ENCODE measurements around the gene NLRC5. TPM values are rescaled to one million over a fixed set of nuclear protein-coding genes. Genes with fewer than 3 reads are reported as not detected.
A peak's percentile ranks its signal among the peaks of the same experiment; 100 is the strongest.

NLRC5 gene
- total RNA-seq, 3 donors from 2014 or later (not counting 1 experiment from before 2014, with no cell fraction given): 320 to 563 (median 535) TPM

DNA sequence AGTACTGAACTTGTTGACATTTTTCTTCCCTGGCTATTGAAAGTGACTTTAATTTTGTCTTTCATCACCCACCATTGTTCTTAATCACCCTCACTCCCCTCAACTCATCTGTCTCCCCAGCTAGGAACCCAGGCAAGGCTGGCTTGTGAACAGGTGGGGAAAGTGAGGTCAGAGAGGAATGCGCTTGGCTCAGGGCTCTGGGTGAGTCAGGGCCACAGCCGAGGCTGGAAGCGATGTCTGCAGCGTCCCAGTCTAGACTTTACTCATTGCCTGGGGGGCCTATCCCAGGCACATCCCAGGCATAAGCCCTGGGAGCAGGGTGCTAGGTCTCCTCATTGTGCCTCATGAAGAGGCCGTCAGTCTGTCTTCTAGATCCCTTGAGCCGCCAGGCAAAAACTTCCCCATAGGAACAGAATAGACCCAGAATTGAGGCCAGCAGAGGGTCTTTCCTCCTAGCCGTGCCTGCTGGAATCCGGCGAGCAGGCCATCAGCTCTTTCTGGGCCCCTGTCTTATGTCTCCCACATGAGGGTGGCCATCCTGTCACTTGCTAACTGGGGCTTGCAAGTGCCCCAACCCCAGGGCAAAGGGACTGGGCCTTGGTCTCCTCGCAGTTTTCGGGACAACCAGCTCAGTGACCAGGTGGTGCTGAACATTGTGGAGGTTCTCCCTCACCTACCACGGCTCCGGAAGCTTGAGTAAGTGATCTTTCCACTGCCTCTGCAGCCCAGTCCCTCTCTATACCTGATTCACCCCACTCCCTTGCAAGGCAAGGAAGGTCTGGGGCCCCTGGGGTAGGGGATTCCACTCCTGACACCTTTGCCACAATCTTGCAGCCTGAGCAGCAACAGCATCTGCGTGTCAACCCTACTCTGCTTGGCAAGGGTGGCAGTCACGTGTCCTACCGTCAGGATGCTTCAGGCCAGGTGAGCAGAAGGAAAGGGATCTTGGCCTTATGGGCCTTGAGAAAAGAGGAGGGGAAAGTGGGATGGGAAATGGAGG is 40.1 kb downstream of the NLRC5 start:
- Mint-ChIP-seq H3K36me3 (peaks cover 9% of the 10 kb centered on the region), H3K9me3 (peaks cover 0 to 5% of the 10 kb centered on the region in 2 donors), H3K27ac (peak overlapping the region; percentile 9 to 77), H3K4me1 (peaks cover 24 to 41% of the 10 kb centered on the region in 2 donors), H3K4me3 (no peak overlapping the region), H3K27me3 (ENCODE audit: low read depth in 2 of 2) (no peaks in the 10 kb centered on the region)
- Histone ChIP-seq H3K4me3 (ENCODE audit: low read length) (no peak overlapping the region), H3K27ac (ENCODE audit: low read length) (no peak overlapping the region), H3K36me3 (ENCODE audit: control insufficient read depth, insufficient read depth, low read length) (peaks cover 70% of the 10 kb centered on the region), H3K9me3 (ENCODE audit: control insufficient read depth, insufficient read depth, low read length) (no peaks in the 10 kb centered on the region), H3K4me1 (ENCODE audit: control insufficient read depth, insufficient read depth, low read length) (peaks cover 70% of the 10 kb centered on the region), H3K27me3 (ENCODE audit: control insufficient read depth, insufficient read depth, low read length) (no peaks in the 10 kb centered on the region)
- DNase-seq (peak in 1 of 2 donors; percentile 70), ATAC-seq (peak; percentile 67 to 89 (median 88))
- intact Hi-C loops (cut with micrococcal nuclease): no loop called here
- TF ChIP-seq, protein P1, sequence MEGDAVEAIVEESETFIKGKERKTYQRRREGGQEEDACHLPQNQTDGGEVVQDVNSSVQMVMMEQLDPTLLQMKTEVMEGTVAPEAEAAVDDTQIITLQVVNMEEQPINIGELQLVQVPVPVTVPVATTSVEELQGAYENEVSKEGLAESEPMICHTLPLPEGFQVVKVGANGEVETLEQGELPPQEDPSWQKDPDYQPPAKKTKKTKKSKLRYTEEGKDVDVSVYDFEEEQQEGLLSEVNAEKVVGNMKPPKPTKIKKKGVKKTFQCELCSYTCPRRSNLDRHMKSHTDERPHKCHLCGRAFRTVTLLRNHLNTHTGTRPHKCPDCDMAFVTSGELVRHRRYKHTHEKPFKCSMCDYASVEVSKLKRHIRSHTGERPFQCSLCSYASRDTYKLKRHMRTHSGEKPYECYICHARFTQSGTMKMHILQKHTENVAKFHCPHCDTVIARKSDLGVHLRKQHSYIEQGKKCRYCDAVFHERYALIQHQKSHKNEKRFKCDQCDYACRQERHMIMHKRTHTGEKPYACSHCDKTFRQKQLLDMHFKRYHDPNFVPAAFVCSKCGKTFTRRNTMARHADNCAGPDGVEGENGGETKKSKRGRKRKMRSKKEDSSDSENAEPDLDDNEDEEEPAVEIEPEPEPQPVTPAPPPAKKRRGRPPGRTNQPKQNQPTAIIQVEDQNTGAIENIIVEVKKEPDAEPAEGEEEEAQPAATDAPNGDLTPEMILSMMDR (IDR thresholded peaks at IDR 0.05): no peak
- WGBS (ENCODE audit: insufficient coverage): 79% methylated on average over 16 of the region's 16 CpGs

DNA sequence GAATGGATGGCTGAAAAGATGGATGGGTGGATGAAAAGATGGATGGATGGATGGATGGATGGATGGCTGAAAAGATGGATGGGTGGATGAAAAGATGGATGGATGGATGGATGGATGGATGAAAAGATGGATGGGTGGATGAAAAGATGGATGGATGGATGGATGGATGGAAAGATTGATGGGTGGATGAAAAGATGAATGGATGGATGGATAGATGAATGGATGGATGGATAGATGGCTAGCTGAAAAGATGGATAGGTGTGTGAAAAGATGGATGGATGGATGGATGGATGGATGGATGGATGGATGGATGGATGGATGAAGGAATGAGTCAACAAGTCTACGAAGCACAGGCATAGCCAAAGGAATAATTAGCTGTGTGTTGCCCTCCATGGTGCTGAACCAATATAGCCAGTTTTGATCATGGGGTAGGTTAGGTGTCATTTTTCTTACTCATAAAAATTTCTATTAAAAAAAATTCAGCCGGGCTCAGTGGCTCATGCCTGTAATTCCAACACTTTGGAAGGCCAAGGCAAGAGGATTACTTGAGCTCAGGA is 41.1 kb downstream of the NLRC5 start:
- TF ChIP-seq, protein P1 (IDR thresholded peaks at IDR 0.05): no peak
- H3K9me3 Mint-ChIP-seq: peaks cover 0 to 5% of the 10 kb centered on the region in 2 donors
- Histone ChIP-seq H3K27me3 (ENCODE audit: control insufficient read depth, insufficient read depth, low read length) (no peaks in the 10 kb centered on the region), H3K9me3 (ENCODE audit: control insufficient read depth, insufficient read depth, low read length) (no peaks in the 10 kb centered on the region), H3K4me1 (ENCODE audit: control insufficient read depth, insufficient read depth, low read length) (peaks cover 70% of the 10 kb centered on the region), H3K36me3 (ENCODE audit: control insufficient read depth, insufficient read depth, low read length) (peaks cover 75% of the 10 kb centered on the region), H3K4me3 (ENCODE audit: low read length) (no peak overlapping the region), H3K27ac (ENCODE audit: low read length) (no peak overlapping the region)
- peaks cover 12% of the 10 kb centered on the region for H3K36me3 Mint-ChIP-seq
- no peak overlapping the region for H3K4me3 Mint-ChIP-seq
- intact Hi-C loops (cut with micrococcal nuclease): no loop called here
- no peaks in the 10 kb centered on the region for H3K27me3 Mint-ChIP-seq (ENCODE audit: low read depth in 2 of 2)
- peak overlapping the region; percentile 9 to 77 for H3K27ac Mint-ChIP-seq
- ATAC-seq (no peak), DNase-seq (no peak)
- peaks cover 29 to 50% of the 10 kb centered on the region in 2 donors for H3K4me1 Mint-ChIP-seq
- 100% methylated on average over 2 of the region's 2 CpGs for WGBS (ENCODE audit: insufficient coverage)

DNA sequence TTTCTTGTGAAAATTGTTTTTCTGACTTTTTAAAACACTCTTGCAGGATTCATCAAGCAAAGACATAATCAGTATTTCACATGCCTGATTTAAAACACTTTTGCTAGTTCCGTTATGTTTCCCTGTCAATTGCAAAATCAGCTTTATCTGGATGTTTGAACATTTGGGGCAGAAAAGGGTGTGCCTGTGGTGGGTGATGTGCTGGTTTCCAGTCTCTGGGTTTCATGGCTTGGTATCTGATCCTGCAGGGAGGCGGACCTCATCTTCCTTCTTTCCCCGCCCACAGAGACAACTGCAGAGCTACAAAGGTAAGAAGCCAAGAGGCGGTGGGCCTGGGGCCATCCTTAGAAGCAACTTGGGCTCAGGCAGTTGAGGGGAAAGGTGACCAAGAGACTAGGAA is 41.8 kb downstream of the NLRC5 start:
- Mint-ChIP-seq H3K27ac (no peak overlapping the region), H3K4me1 (peaks cover 37 to 55% of the 10 kb centered on the region in 2 donors), H3K4me3 (no peak overlapping the region), H3K27me3 (ENCODE audit: low read depth in 2 of 2) (no peaks in the 10 kb centered on the region), H3K9me3 (peaks cover 0 to 5% of the 10 kb centered on the region in 2 donors), H3K36me3 (peaks cover 17% of the 10 kb centered on the region)
- Histone ChIP-seq H3K36me3 (ENCODE audit: control insufficient read depth, insufficient read depth, low read length) (peaks cover 77% of the 10 kb centered on the region), H3K27me3 (ENCODE audit: control insufficient read depth, insufficient read depth, low read length) (no peaks in the 10 kb centered on the region), H3K4me1 (ENCODE audit: control insufficient read depth, insufficient read depth, low read length) (peaks cover 70% of the 10 kb centered on the region), H3K9me3 (ENCODE audit: control insufficient read depth, insufficient read depth, low read length) (no peaks in the 10 kb centered on the region), H3K27ac (ENCODE audit: low read length) (no peak overlapping the region), H3K4me3 (ENCODE audit: low read length) (no peak overlapping the region)
- TF ChIP-seq, protein P1 (IDR thresholded peaks at IDR 0.05): no peak
- no peak for DNase-seq
- no peak for ATAC-seq
- intact Hi-C loops (cut with micrococcal nuclease): no loop called here
- 98% methylated on average over 4 of the region's 4 CpGs for WGBS (ENCODE audit: insufficient coverage)

All from natural killer cell (primary cell).